NT2/D1 (cell line): ENCODE data around the gene C11orf16.
"Not testable (repeated sequence)": the region's sequence is repeated elsewhere in the genome, so short reads cannot be mapped to it uniquely, and the experiment has no call there.

Experiments
- DNase-seq: peaks from one replicate; pipeline ENCODE4 v3.0.0-alpha.2; 2011; ENCODE audit warnings: low read depth, low spot score
- H3K27me3 ChIP-seq: 2 replicates; pipeline ENCODE4 v1.6.0; 2011; ENCODE audit warnings: mild to moderate bottlenecking; ENCODE audit not compliant: insufficient read length, insufficient read depth
- H3K36me3 ChIP-seq: 2 replicates; pipeline ENCODE4 v1.6.1; 2011; ENCODE audit warnings: mild to moderate bottlenecking, low read length, mixed read lengths; ENCODE audit not compliant: insufficient read depth, insufficient read length
- H3K4me1 ChIP-seq: 2 replicates; pipeline ENCODE4 v1.5.1; 2011; ENCODE audit not compliant: insufficient read depth, insufficient read length
- H3K4me3 ChIP-seq: 2 replicates; pipeline ENCODE4 v1.5.1; 2011; ENCODE audit warnings: low read depth; ENCODE audit not compliant: insufficient read length
- H3K9ac ChIP-seq: 2 replicates; pipeline ENCODE4 v1.6.0; 2011; ENCODE audit warnings: low read depth; ENCODE audit not compliant: insufficient read length
- H3K9me3 ChIP-seq: 2 replicates; pipeline ENCODE4 v1.5.1; 2011; ENCODE audit warnings: mild to moderate bottlenecking, low read length; ENCODE audit not compliant: insufficient read depth
- SUZ12 ChIP-seq: IDR thresholded peaks from 2 replicates; pipeline ENCODE4 v1.6.1; 2011; ENCODE audit not compliant: insufficient read length, insufficient read depth; ENCODE audit errors: extremely low read depth
- YY1 ChIP-seq: IDR thresholded peaks from 2 replicates; pipeline ENCODE4 v1.6.1; 2011; ENCODE audit not compliant: insufficient read length, insufficient read depth
- ZNF274 ChIP-seq: IDR thresholded peaks from 2 replicates; pipeline ENCODE4 v1.6.1; 2011; ENCODE audit warnings: mild to moderate bottlenecking, low read depth, low read length

Gene C11orf16

GRCh38 chr11:8948886-8949285 is 16.1 kb upstream of the C11orf16 start:
- Histone ChIP-seq H3K4me1 (no peaks in the 10 kb centered on the region), H3K9me3 (no peaks in the 10 kb centered on the region), H3K4me3 (no peak overlapping the region), H3K9ac (no peak overlapping the region), H3K36me3 (peaks cover 13% of the 10 kb centered on the region), H3K27me3 (no peaks in the 10 kb centered on the region)
- no peak for TF ChIP-seq ZNF274
- no peak for DNase-seq

- no peak overlapping the region for H3K4me3 ChIP-seq
- no peak for DNase-seq
- no peaks in the 10 kb centered on the region for H3K27me3 ChIP-seq
- H3K36me3 ChIP-seq, result peaks cover 8% of the 10 kb centered on the region
- TF ChIP-seq ZNF274 (no peak), SUZ12 (no peak)
- no peaks in the 10 kb centered on the region for H3K9me3 ChIP-seq
- no peaks in the 10 kb centered on the region for H3K4me1 ChIP-seq
- H3K9ac ChIP-seq, result no peak overlapping the region
Measured at GRCh38 chr11:8947230-8947943, 14.6 kb upstream of the C11orf16 start.

DNA sequence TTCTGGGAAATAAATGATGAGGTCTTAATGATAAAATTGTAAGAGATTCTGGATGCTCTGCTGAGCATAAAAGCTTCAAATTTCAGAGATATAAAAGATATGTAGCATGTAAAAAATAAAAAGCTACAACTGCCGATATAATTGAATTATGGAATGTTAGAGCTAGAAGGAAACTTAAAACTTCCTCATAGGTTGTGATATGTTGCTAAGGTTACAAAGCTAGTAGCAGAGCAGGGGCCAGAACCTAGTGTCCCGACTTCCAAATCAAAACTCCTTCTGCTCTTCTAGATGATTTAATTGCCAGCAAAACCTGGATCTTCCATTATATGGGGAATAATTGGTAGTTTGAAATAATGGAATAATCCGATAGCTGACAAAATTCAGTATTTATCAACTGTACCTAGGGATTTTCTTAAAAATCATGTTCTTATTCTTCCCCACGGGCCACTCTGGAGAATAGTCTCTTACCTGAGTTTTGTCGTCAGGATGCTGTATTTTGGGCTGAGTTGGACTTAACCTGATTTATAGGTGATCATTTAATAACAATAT is 9.8 kb upstream of the C11orf16 start, which contains the start of gene ASCL3:
TSS of gene ASCL3 (minus strand) at position 499 of the 549 bp plus-strand sequence. CDS start 4,855 bp downstream, outside the sequence.
- DNase-seq, result no peak
- Histone ChIP-seq H3K27me3 (no peaks in the 10 kb centered on the region), H3K4me1 (no peaks in the 10 kb centered on the region), H3K4me3 (no peak within 1 kb of the TSS), H3K9ac (no peak within 1 kb of the TSS), H3K36me3 (no peaks in the 10 kb centered on the region), H3K9me3 (no peaks in the 10 kb centered on the region)
- TF ChIP-seq ZNF274 (no peak), YY1 (no peak), SUZ12 (no peak)

- Histone ChIP-seq H3K36me3 (peaks cover 3% of the 10 kb centered on the region), H3K9me3 (no peaks in the 10 kb centered on the region), H3K27me3 (no peaks in the 10 kb centered on the region), H3K4me1 (no peaks in the 10 kb centered on the region), H3K9ac (no peak overlapping the region), H3K4me3 (no peak overlapping the region)
- TF ChIP-seq SUZ12, result no peak
- no peak for TF ChIP-seq ZNF274
- no peak for TF ChIP-seq YY1
- no peak for DNase-seq
Measured at GRCh38 chr11:8941341-8942103, 8.8 kb upstream of the C11orf16 start.

- no peaks in the 10 kb centered on the region for H3K27me3 ChIP-seq
- H3K4me3 ChIP-seq, result no peak overlapping the region
- no peaks in the 10 kb centered on the region for H3K9me3 ChIP-seq
- H3K9ac ChIP-seq, result no peak overlapping the region
- peaks cover 3% of the 10 kb centered on the region for H3K36me3 ChIP-seq
- peaks cover 3% of the 10 kb centered on the region for H3K4me1 ChIP-seq
- no peak for DNase-seq
- TF ChIP-seq YY1, result no peak
- no peak for TF ChIP-seq SUZ12
- TF ChIP-seq ZNF274, result no peak
Measured at GRCh38 chr11:8937659-8938058, 4.9 kb upstream of the C11orf16 start.

- DNase-seq, result no peak
- H3K4me1 ChIP-seq, result peaks cover 7% of the 10 kb centered on the region
- H3K9me3 ChIP-seq, result no peaks in the 10 kb centered on the region
- H3K27me3 ChIP-seq, result no peaks in the 10 kb centered on the region
- H3K36me3 ChIP-seq, result peaks cover 6% of the 10 kb centered on the region
- no peak overlapping the region for H3K9ac ChIP-seq
- TF ChIP-seq SUZ12 (no peak), ZNF274 (no peak), YY1 (no peak)
- H3K4me3 ChIP-seq, result no peak overlapping the region
Measured at GRCh38 chr11:8937159-8937558, 4.4 kb upstream of the C11orf16 start.

DNA sequence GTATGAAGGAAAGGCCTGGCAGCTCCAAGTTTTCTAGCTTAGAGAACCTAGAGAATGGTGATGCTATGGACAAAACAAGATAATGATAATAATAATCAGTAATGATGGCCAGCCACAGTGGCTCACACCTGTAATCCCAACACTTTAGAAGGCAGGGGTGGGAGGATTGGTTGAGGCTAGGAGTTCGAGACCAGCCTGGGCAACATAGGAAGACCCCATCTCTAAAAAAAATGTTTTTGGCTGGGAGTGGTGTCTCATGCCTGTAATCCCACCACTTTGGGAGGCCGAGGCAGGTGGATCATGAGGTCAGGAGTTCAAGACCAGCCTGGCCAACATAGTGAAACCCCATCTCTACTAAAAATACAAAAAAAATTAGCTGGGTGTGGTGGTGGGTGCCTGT is 3.0 kb upstream of the C11orf16 start:
- H3K4me1 ChIP-seq, H3K9ac ChIP-seq, H3K27me3 ChIP-seq, H3K9me3 ChIP-seq, H3K4me3 ChIP-seq, H3K36me3 ChIP-seq, DNase-seq: not testable (repeated sequence)
